SK-N-SH treated with all-trans-retinoic acid at 6 μM for 48 hours (cell line): ENCODE data around the gene BTBD19.

Source experiments
- ATAC-seq: fragments of 200-7000 bp; cut with Tn5 transposase; 3 replicates; pipeline ENCODE4 v1.9.1; 2020; ENCODE audit warnings: mild to moderate bottlenecking, moderate library complexity
- ARNTL ChIP-seq: fragments of 450-650 bp; formaldehyde crosslinking; IDR thresholded peaks from 2 replicates; pipeline ENCODE4 v1.5.0; 2020; ENCODE audit warnings: low read depth, mild to moderate bottlenecking, moderate library complexity, borderline replicate concordance
- BACH2 ChIP-seq: fragments of 250-450 bp; sonication (Bioruptor Pico); IDR thresholded peaks from 2 replicates; pipeline ENCODE4 v1.9.0; 2021; ENCODE audit warnings: mild to moderate bottlenecking, borderline replicate concordance
- CREB5 ChIP-seq: fragments of 250-450 bp; sonication (Bioruptor Pico); IDR thresholded peaks from 2 replicates; pipeline ENCODE4 v1.5.1; 2020; ENCODE audit warnings: low read depth, mild to moderate bottlenecking, moderate library complexity
- CSDC2 ChIP-seq: fragments of 250-450 bp; sonication (Bioruptor Pico); IDR thresholded peaks from 2 replicates; pipeline ENCODE4 v1.5.0; 2020; ENCODE audit warnings: mild to moderate bottlenecking, moderate library complexity
- CSRNP3 ChIP-seq: fragments of 250-450 bp; sonication (Bioruptor Pico); IDR thresholded peaks from 2 replicates; pipeline ENCODE4 v1.5.1; 2021; ENCODE audit warnings: mild to moderate bottlenecking, moderate library complexity
- ESRRG ChIP-seq: fragments of 250-450 bp; sonication (Bioruptor Pico); IDR thresholded peaks from 2 replicates; pipeline ENCODE4 v1.6.1; 2021; ENCODE audit warnings: mild to moderate bottlenecking
- GLIS3 ChIP-seq: fragments of 250-450 bp; sonication (Bioruptor Pico); IDR thresholded peaks from 2 replicates; pipeline ENCODE4 v1.5.0; 2020; ENCODE audit warnings: mild to moderate bottlenecking, moderate library complexity
- ISL1 ChIP-seq: fragments of 250-450 bp; sonication (Bioruptor Pico); IDR thresholded peaks from 2 replicates; pipeline ENCODE4 v2.1.2; 2022; ENCODE audit warnings: mild to moderate bottlenecking, moderate library complexity
- PATZ1 ChIP-seq: fragments of 250-450 bp; sonication (Bioruptor Pico); IDR thresholded peaks from 2 replicates; pipeline ENCODE4 v1.8.0; 2020; ENCODE audit warnings: mild to moderate bottlenecking, moderate library complexity, borderline replicate concordance
- POU6F1 ChIP-seq: fragments of 250-450 bp; sonication (Bioruptor Pico); IDR thresholded peaks from 2 replicates; pipeline ENCODE4 v1.8.0; 2021; ENCODE audit warnings: low read depth, mild to moderate bottlenecking, moderate library complexity, borderline replicate concordance
- PPARA ChIP-seq: fragments of 250-450 bp; sonication (Bioruptor Pico); IDR thresholded peaks from 2 replicates; pipeline ENCODE4 v1.5.0; 2020; ENCODE audit warnings: mild to moderate bottlenecking, borderline replicate concordance
- SNAI2 ChIP-seq: fragments of 250-450 bp; sonication (Bioruptor Pico); IDR thresholded peaks from 2 replicates; pipeline ENCODE4 v1.5.0; 2020; ENCODE audit warnings: mild to moderate bottlenecking, moderate library complexity
- TCF4 ChIP-seq: fragments of 250-450 bp; sonication (Bioruptor Pico); IDR thresholded peaks from 2 replicates; pipeline ENCODE4 v1.8.0; 2021; ENCODE audit warnings: mild to moderate bottlenecking, moderate library complexity, borderline replicate concordance
- TOX ChIP-seq: fragments of 250-450 bp; sonication (Bioruptor Pico); IDR thresholded peaks from 2 replicates; pipeline ENCODE4 v1.8.0; 2021; ENCODE audit warnings: mild to moderate bottlenecking, moderate library complexity, borderline replicate concordance
- ZC3H10 ChIP-seq: fragments of 250-450 bp; sonication (Bioruptor Pico); IDR thresholded peaks from 2 replicates; pipeline ENCODE4 v1.5.1; 2021; ENCODE audit warnings: mild to moderate bottlenecking, moderate library complexity
- ZFP30 ChIP-seq: fragments of 450-650 bp; formaldehyde crosslinking; IDR thresholded peaks from 2 replicates; pipeline ENCODE4 v1.5.0; 2022; ENCODE audit warnings: mild to moderate bottlenecking, moderate library complexity
- ZNF565 ChIP-seq: fragments of 450-650 bp; formaldehyde crosslinking; conservative IDR thresholded peaks from 2 replicates; pipeline ENCODE4 v1.5.0; 2020; ENCODE audit warnings: low read depth, mild to moderate bottlenecking, moderate library complexity
- ZNF70 ChIP-seq: fragments of 450-650 bp; formaldehyde crosslinking; IDR thresholded peaks from 2 replicates; pipeline ENCODE4 v1.5.0; 2020; ENCODE audit warnings: mild to moderate bottlenecking, moderate library complexity
- ZNF8 ChIP-seq: fragments of 450-650 bp; formaldehyde crosslinking; IDR thresholded peaks from 2 replicates; pipeline ENCODE4 v1.5.0; 2020; ENCODE audit warnings: mild to moderate bottlenecking, moderate library complexity

BTBD19 gene

GRCh38 chr1:44775078-44775929 lies 33.0 kb upstream of the BTBD19 start, which contains the start of gene RPS8:
RPS8 (plus strand) TSS chr1:44775540; CDS start chr1:44775597, 57 bp downstream.
- TF ChIP-seq ZNF565: no peak
- TF ChIP-seq SNAI2 (CRISPR knock-in tag): no peak
- ATAC-seq: peak; percentile 88

GRCh38 chr1:44775930-44776729 lies 32.2 kb upstream of the BTBD19 start:
- peak; percentile 8 for ATAC-seq

GRCh38 chr1:44776730-44777068 lies 31.6 kb upstream of the BTBD19 start:
- no peak for ATAC-seq
- TF ChIP-seq PATZ1: no peak
- no peak for TF ChIP-seq TOX
- no peak for TF ChIP-seq CSDC2 (CRISPR knock-in tag)
- no peak for TF ChIP-seq TCF4 (CRISPR knock-in tag)

More at GRCh38 chr1:44775930-44776729, 32.2 kb upstream of the BTBD19 start:
- TF ChIP-seq POU6F1 (CRISPR knock-in tag): no peak

- no peak for ATAC-seq
These were observed 30.8 kb upstream of the BTBD19 start for GRCh38 chr1:44777547-44777946.

GRCh38 chr1:44777969-44778635 lies 30.2 kb upstream of the BTBD19 start:
- no peak for ATAC-seq
- TF ChIP-seq BACH2 (CRISPR knock-in tag) (no peak), ZC3H10 (CRISPR knock-in tag) (no peak), POU6F1 (CRISPR knock-in tag) (no peak), SNAI2 (CRISPR knock-in tag) (no peak), ZNF70 (CRISPR knock-in tag) (no peak), ZFP30 (no peak), TOX (no peak), PPARA (CRISPR knock-in tag) (no peak), GLIS3 (CRISPR knock-in tag) (no peak), ESRRG (no peak), ZNF565 (no peak), ISL1 (CRISPR knock-in tag) (no peak), CREB5 (CRISPR knock-in tag) (no peak), CSRNP3 (CRISPR knock-in tag) (no peak), ZNF8 (no peak)

More at GRCh38 chr1:44777547-44777946, 30.8 kb upstream of the BTBD19 start:
- TF ChIP-seq CREB5 (CRISPR knock-in tag) (no peak), ARNTL (CRISPR knock-in tag) (no peak)
- TF ChIP-seq, all 23 proteins: peak for 0
